MCF 10A (cell line): Measurements from ENCODE around the gene CYSTM1. TPM values are rescaled to one million over a fixed set of nuclear protein-coding genes. Genes with fewer than 3 reads are reported as not detected.

Source experiments
- BruUV-seq: library from RNA; stranded (reverse); fragments of 400-500 nt; replicated peaks from 2 replicates; lab custom pipeline; 2021; lab: Mats Ljungman, UMichigan
- CTCF ChIA-PET: fragments of 300-600 bp; sonication (Branson Sonifier 250); formaldehyde crosslinking; extraction: SDS; loops from one replicate; lab custom pipeline; 2021; ENCODE audit warnings: antibody characterized with exemption, inconsistent platforms; lab: Yijun Ruan, JAX
- POLR2A ChIA-PET: fragments of 300-600, 350-650 bp; sonication (Branson Sonifier 250); formaldehyde crosslinking; extraction: SDS; loops from one replicate; lab custom pipeline; 2020; ENCODE audit warnings: antibody characterized with exemption, inconsistent platforms; lab: Yijun Ruan, JAX
- DNase-seq: peaks from one replicate; pipeline ENCODE4 v3.0.0-alpha.2; 2018; ENCODE audit not compliant: unreplicated experiment
- H3K27ac Mint-ChIP-seq: one replicate; pipeline ENCODE4 v1.8.0; 2022; ENCODE audit warnings: mild to moderate bottlenecking, low read depth, mixed read lengths; ENCODE audit not compliant: unreplicated experiment
- H3K27me3 Mint-ChIP-seq: one replicate; pipeline ENCODE4 v1.8.0; 2022; ENCODE audit warnings: mixed read lengths; ENCODE audit not compliant: insufficient read depth, unreplicated experiment
- H3K36me3 Mint-ChIP-seq: one replicate; pipeline ENCODE4 v1.8.0; 2022; ENCODE audit warnings: mild to moderate bottlenecking, moderate library complexity, mixed read lengths; ENCODE audit not compliant: insufficient read depth, unreplicated experiment
- H3K4me1 Mint-ChIP-seq: one replicate; pipeline ENCODE4 v1.8.0; 2022; ENCODE audit warnings: mixed read lengths; ENCODE audit not compliant: insufficient read depth, unreplicated experiment
- H3K4me3 Mint-ChIP-seq: one replicate; pipeline ENCODE4 v1.8.0; 2022; ENCODE audit warnings: mild to moderate bottlenecking, moderate library complexity, mixed read lengths; ENCODE audit not compliant: unreplicated experiment
- H3K9me3 Mint-ChIP-seq: one replicate; pipeline ENCODE4 v1.8.0; 2022; ENCODE audit warnings: mixed read lengths; ENCODE audit not compliant: unreplicated experiment
- CTCF ChIP-seq: fragments of 200-600 bp; IDR thresholded peaks from one replicate; pipeline ENCODE4 v1.8.0; 2022; ENCODE audit warnings: antibody characterized with exemption, mild to moderate bottlenecking; ENCODE audit not compliant: unreplicated experiment
- intact Hi-C: fragments of 100-400 bp; cut with micrococcal nuclease; formaldehyde crosslinking; loops from 2 replicates; pipeline ENCODE4 v1.14.1; 2022
- total RNA-seq: library from RNA; stranded (reverse); gene quantifications from 2 replicates; pipeline ENCODE4 v1.2.3, GENCODE V29; 2022

CYSTM1 gene
- total RNA-seq, 1 experiment from 2014 or later: 59.4 TPM

- intact Hi-C loops: no loop called here
- BruUV-seq: no TSS peak
- no peak for DNase-seq
Measured at GRCh38 chr5:140182803-140183367, 7.9 kb downstream of the CYSTM1 start.

GRCh38 chr5:140185409-140185808 is 10.4 kb downstream of the CYSTM1 start:
- POLR2A ChIA-PET: interaction anchor here (1.0 to 2.3 kb wide), 3 partner anchors 10 to 199 kb away, joined by 3 to 5 read pairs (median 4); no protein-coding TSS in a partner anchor

More at GRCh38 chr5:140182803-140183367, 7.9 kb downstream of the CYSTM1 start:
- POLR2A ChIA-PET: interaction anchor here (0.6 to 0.7 kb wide), 2 partner anchors 158 to 232 kb away, joined by 3 read pairs; no protein-coding TSS in a partner anchor
- CTCF ChIA-PET: interaction anchor here (0.7 to 1.4 kb wide), 3 partner anchors 8 to 168 kb away, joined by 3 read pairs; no protein-coding TSS in a partner anchor
- no peaks in the 10 kb centered on the region for H3K36me3 Mint-ChIP-seq
- no peaks in the 10 kb centered on the region for H3K9me3 Mint-ChIP-seq
- H3K4me3 Mint-ChIP-seq: no peak overlapping the region
- peaks cover 16% of the 10 kb centered on the region for H3K4me1 Mint-ChIP-seq
- no peaks in the 10 kb centered on the region for H3K27me3 Mint-ChIP-seq
- H3K27ac Mint-ChIP-seq: peak overlapping the region; percentile 27
- TF ChIP-seq CTCF: no peak

GRCh38 chr5:140186267-140186671 is 11.3 kb downstream of the CYSTM1 start:
- intact Hi-C loops: no loop called here
- CTCF ChIA-PET: interaction anchor here (1.0 to 1.1 kb wide), 3 partner anchors 9 to 68 kb away, joined by 3 read pairs; no protein-coding TSS in a partner anchor
- no peak overlapping the region for H3K27ac Mint-ChIP-seq
- H3K27me3 Mint-ChIP-seq: no peaks in the 10 kb centered on the region
- no peak for TF ChIP-seq CTCF
- H3K4me1 Mint-ChIP-seq: peaks cover 32% of the 10 kb centered on the region
- H3K36me3 Mint-ChIP-seq: no peaks in the 10 kb centered on the region
- POLR2A ChIA-PET: interaction anchor here (0.6 to 2.3 kb wide), 8 partner anchors 10 to 156 kb away, joined by 3 to 5 read pairs (median 4); no protein-coding TSS in a partner anchor
- DNase-seq: no peak
- no peaks in the 10 kb centered on the region for H3K9me3 Mint-ChIP-seq
- no peak overlapping the region for H3K4me3 Mint-ChIP-seq
- no TSS peak for BruUV-seq

More at GRCh38 chr5:140185409-140185808, 10.4 kb downstream of the CYSTM1 start:
- no peaks in the 10 kb centered on the region for H3K9me3 Mint-ChIP-seq
- H3K27me3 Mint-ChIP-seq: no peaks in the 10 kb centered on the region
- peaks cover 23% of the 10 kb centered on the region for H3K4me1 Mint-ChIP-seq
- no peak for DNase-seq
- intact Hi-C loops: no loop called here
- H3K27ac Mint-ChIP-seq: no peak overlapping the region
- no peaks in the 10 kb centered on the region for H3K36me3 Mint-ChIP-seq
- CTCF ChIA-PET: interaction anchor here (1.0 kb wide), 1 partner anchor 166 kb away, joined by 8 read pairs; no protein-coding TSS in a partner anchor
- no peak for TF ChIP-seq CTCF
- BruUV-seq: no TSS peak
- H3K4me3 Mint-ChIP-seq: no peak overlapping the region

GRCh38 chr5:140189253-140189652 is 14.3 kb downstream of the CYSTM1 start:
- no peak for TF ChIP-seq CTCF
- Mint-ChIP-seq H3K9me3 (no peaks in the 10 kb centered on the region), H3K4me3 (no peak overlapping the region), H3K4me1 (peaks cover 16% of the 10 kb centered on the region), H3K36me3 (no peaks in the 10 kb centered on the region), H3K27ac (no peak overlapping the region), H3K27me3 (no peaks in the 10 kb centered on the region)
- ChIA-PET CTCF (interaction anchor here (0.7 to 1.2 kb wide), 3 partner anchors 163 to 180 kb away, joined by 3 to 5 read pairs (median 4); no protein-coding TSS in a partner anchor), POLR2A (interaction anchor here (1.6 kb wide), 1 partner anchor 47 kb away, joined by 3 read pairs; no protein-coding TSS in a partner anchor)
- no peak for DNase-seq
- intact Hi-C loops: no loop called here
- no TSS peak for BruUV-seq
